Measurements from ENCODE around the gene DCTN5.

Gene DCTN5

DNA sequence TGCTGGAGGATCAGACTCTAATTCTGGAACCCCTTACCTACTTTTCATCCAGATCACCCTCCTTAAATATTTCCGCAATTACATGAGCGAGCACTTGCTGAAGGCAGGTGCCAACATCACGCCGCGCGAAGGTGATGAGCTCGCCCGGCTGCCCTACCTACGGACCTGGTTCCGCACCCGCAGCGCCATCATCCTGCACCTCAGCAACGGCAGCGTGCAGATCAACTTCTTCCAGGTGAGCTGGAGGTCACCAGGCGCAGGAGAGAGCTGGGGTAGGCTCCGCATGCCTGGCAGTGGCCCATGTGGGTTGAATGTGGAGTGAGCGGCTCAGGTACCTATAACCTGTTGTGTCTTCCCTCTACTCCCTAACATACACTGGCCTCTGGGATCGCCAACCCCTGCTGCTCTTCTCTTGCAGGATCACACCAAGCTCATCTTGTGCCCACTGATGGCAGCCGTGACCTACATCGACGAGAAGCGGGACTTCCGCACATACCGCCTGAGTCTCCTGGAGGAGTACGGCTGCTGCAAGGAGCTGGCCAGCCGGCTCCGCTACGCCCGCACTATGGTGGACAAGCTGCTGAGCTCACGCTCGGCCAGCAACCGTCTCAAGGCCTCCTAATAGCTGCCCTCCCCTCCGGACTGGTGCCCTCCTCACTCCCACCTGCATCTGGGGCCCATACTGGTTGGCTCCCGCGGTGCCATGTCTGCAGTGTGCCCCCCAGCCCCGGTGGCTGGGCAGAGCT is 48.3 kb downstream of the DCTN5 start:
- TF ChIP-seq, protein P1, sequence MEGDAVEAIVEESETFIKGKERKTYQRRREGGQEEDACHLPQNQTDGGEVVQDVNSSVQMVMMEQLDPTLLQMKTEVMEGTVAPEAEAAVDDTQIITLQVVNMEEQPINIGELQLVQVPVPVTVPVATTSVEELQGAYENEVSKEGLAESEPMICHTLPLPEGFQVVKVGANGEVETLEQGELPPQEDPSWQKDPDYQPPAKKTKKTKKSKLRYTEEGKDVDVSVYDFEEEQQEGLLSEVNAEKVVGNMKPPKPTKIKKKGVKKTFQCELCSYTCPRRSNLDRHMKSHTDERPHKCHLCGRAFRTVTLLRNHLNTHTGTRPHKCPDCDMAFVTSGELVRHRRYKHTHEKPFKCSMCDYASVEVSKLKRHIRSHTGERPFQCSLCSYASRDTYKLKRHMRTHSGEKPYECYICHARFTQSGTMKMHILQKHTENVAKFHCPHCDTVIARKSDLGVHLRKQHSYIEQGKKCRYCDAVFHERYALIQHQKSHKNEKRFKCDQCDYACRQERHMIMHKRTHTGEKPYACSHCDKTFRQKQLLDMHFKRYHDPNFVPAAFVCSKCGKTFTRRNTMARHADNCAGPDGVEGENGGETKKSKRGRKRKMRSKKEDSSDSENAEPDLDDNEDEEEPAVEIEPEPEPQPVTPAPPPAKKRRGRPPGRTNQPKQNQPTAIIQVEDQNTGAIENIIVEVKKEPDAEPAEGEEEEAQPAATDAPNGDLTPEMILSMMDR (IDR thresholded peaks at IDR 0.05; ENCODE audit: low read depth, low read length) = no peak
- no peak for DNase-seq (ENCODE audit: extremely low read depth, low read depth)

DNA sequence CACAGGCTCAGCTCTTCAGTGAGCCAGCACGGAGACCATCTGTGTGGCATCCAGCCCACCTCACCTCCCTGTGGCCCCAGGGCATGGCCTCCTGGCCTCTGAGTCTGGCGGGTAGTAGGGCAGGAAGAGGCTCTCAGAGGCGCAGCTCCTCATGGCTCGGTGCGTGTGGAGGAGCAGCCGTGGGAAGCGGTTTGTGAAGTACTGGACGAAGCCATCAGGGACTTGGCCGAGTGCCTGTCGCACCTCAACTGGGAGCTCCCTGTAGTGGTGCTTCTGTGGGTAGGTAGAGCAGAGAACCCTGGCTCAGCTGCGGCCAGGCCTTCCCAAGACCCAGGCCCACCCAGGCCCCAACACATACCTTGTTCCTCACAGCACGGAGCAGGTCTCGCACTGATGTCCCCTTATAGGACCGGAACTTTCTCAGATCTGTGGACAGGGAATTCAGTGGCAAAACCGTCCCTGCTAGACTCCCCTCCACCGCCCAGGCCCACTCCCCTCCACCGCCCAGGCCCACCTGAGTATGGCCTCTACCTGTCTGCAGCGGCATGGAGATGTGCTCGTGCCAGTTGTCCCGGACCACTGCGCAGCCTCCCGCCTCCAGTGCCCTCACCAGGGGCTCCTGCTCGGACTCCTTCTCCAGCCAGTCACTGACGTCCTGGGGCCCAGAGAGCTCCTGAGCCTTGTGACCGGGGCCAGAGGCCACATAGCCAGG is 49.7 kb downstream of the DCTN5 start:
- TF ChIP-seq, protein P1 (IDR thresholded peaks at IDR 0.05; ENCODE audit: low read depth, low read length) = no peak
- no peak for DNase-seq (ENCODE audit: extremely low read depth, low read depth)

DNA sequence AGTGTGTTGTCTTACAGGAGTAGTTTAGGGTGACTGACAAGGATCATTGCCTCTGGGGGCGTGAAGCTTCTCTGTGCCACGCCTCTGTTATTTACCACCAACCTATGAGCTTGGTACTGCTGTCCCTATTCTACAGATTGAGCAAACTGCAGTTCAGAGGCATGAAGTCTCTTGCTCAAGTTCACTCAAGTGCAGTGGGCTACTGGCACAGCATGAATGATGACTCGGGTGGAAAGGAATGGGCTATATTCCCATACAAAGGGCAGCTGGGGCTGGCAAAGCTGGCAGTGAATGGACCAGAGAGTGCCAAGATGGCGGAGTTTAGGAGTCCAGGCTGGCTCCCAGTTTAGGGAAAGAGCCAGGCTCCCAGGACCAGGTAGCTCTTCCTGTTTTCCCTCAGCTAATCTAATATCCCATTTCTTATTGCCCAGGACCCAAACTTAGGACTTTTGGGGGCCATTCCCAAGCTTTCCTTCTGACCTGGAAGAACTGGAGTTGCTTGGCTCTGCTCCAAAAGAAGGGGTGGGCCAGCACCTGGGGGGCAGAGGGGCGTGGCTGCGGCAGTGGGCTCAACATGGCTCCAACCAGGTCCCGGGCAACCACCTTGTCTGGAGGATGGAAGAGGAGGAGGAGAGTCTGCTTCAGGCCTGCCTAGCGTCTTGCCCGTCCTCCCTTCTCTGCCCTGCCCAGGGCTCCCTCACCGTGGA is 50.4 kb downstream of the DCTN5 start:
- TF ChIP-seq, protein P1 (IDR thresholded peaks at IDR 0.05; ENCODE audit: low read depth, low read length) = no peak
- no peak for DNase-seq (ENCODE audit: extremely low read depth, low read depth)

DNA sequence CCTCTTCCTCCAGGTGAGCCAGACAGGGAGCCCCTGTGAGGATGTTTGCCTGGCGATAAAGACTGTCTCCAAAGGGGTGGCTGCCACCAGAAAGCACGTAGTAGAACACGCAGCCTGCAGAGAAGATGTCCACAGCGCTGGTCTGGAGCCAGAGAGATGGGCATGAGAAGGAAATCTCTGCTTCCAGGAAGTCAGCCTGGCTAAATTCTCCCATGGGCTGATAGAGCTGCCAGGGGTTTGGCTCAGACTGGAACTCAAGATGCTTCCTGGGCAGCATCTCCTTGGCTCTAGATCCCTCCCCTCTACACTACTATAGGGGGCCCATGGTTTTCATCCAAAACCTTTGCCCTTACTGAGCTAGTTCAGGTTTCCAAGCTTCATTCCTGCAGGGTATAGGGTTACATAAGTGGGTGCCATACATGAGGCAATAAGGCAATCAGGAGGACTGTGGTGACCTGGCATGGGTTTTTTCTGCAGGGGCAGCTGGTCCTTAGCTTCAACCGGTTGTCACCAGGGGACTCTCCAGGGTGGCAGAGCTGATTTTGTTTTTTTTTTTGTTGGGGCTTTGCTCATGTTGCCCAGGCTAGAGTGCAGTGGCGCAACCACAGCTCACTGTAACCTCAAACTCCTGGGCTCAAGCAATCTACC is 51.0 kb downstream of the DCTN5 start:
- TF ChIP-seq, protein P1 (IDR thresholded peaks at IDR 0.05; ENCODE audit: low read depth, low read length) = no peak
- DNase-seq (ENCODE audit: extremely low read depth, low read depth) = no peak

DNA sequence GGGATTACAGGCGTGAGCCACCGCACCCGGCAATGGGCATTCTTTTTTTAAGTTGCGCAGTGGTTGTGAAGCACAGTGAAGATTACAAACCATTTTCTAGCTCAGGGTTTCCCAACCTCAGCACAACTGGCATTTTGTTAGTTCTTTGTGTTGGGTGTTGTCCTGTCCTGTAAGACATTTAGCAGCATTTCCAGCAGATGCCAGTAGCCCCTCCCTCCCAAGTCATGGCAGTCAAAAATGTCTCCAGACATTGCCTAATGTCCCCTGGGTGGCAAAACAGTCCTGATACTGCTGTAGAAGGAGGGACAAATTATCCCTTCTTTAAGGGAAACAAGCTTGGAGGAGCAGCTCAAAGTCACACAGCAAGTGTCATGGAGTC is 53.0 kb downstream of the DCTN5 start:
- TF ChIP-seq, protein P1 (IDR thresholded peaks at IDR 0.05; ENCODE audit: low read depth, low read length) = no peak
- no peak for DNase-seq (ENCODE audit: extremely low read depth, low read depth)

DNA sequence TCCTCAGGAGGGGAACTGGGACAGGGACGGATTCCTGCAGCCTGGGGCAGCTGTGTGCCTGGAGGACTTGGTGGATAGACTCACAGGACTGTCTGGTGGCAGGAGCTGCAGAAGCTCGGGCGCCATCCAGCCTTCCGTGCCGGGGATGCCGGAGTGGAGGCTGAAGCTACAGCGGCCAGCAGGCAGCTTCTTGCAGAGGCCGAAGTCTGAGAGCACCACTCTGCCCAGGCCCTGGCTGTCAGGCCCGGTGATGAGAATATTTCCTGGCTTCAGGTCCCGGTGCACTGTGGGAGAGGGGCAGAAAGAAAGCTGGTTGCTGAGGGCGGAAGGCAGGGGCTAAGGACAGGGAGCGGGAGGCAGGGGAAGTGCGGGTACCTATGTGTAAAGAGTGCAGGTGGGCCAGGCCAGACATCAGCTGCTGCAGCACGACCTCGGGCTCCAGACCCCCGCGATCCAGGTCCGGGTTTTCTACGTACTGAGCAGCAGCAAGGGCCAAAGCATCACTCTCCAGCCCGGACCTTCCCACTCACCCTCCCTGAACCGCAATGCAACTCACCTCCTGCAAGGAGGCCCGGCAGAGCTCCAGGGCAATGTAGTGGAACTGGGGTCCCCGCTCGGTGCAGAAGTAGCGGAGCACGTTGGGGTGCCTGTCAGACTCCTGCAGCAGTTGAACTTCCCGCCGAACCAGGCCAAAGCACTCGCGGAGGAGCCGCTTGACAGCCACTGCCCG is 53.5 kb downstream of the DCTN5 start:
- no peak for DNase-seq (ENCODE audit: extremely low read depth, low read depth)
- TF ChIP-seq, protein P1 (IDR thresholded peaks at IDR 0.05; ENCODE audit: low read depth, low read length) = no peak
